NB4 (cell line): ENCODE data around the gene AIG1.

Experiments
- CTCF ChIP-seq: IDR thresholded peaks from one replicate; pipeline ENCODE4 v1.5.1; 2012; ENCODE audit warnings: low read depth, low read length
- MAX ChIP-seq: IDR thresholded peaks from 2 replicates; pipeline ENCODE4 v1.6.1; 2011; ENCODE audit warnings: low read depth, low read length

GRCh38 chr6:143215363-143215762 lies 154.7 kb downstream of the AIG1 start:
- TF ChIP-seq CTCF (no peak), MAX (no peak)
